Mesenchymal stem cell (in vitro differentiated cells and primary cell): ENCODE data around the gene SYTL3. TPM values are rescaled to one million over a fixed set of nuclear protein-coding genes. Genes with fewer than 3 reads are reported as not detected.

Experiments used
- small RNA-seq: library from polyadenylated mRNA; stranded (forward); fragments of <200 nt; extraction: miRNeasy Mini kit (QIAGEN cat#:217004); gene quantifications from one replicate; pipeline ENCODE3, GENCODE V24; 2013; ENCODE audit warnings: low read depth

SYTL3 gene

Small RNAs within 50 kb of the gene (small RNA-seq; reads per million reads assigned to genes)
- gene MIR3918, result not detected
- not detected for gene MIR7161
